Measurements from ENCODE around the gene C21orf91. TPM values are rescaled to one million over a fixed set of nuclear protein-coding genes. Genes with fewer than 3 reads are reported as not detected.

C21orf91 gene
- total RNA-seq, 1 experiment from 2014 or later = 22.1 TPM

GRCh38 chr21:17765207-17765606, 53.9 kb downstream of the C21orf91 start:
- intact Hi-C loops (cut with micrococcal nuclease) = no loop called here
- Mint-ChIP-seq H3K27me3 (ENCODE audit: insufficient read depth, unreplicated experiment) (no peaks in the 10 kb centered on the region), H3K27ac (ENCODE audit: low read depth, unreplicated experiment) (no peak overlapping the region), H3K9me3 (ENCODE audit: unreplicated experiment) (no peaks in the 10 kb centered on the region), H3K4me3 (ENCODE audit: unreplicated experiment) (no peak overlapping the region), H3K36me3 (ENCODE audit: insufficient read depth, unreplicated experiment) (no peaks in the 10 kb centered on the region), H3K4me1 (ENCODE audit: insufficient read depth, unreplicated experiment) (peaks cover 26% of the 10 kb centered on the region)
- no TSS peak for BruUV-seq (replicated peaks)
- DNase-seq (ENCODE audit: unreplicated experiment) = no peak
- ChIA-PET CTCF (interaction anchor here (0.6 to 0.8 kb wide), 3 partner anchors 53 to 87 kb away, joined by 3 read pairs; no protein-coding TSS in a partner anchor), POLR2A (interaction anchor here (3.1 kb wide), 1 partner anchor 75 kb away, joined by 30 read pairs; no protein-coding TSS in a partner anchor)
- TF ChIP-seq CTCF (IDR thresholded peaks at IDR 0.05; ENCODE audit: unreplicated experiment) = no peak

GRCh38 chr21:17763288-17764037, 55.7 kb downstream of the C21orf91 start:
- intact Hi-C loops (cut with micrococcal nuclease) = no loop called here
- no peak for TF ChIP-seq CTCF (IDR thresholded peaks at IDR 0.05; ENCODE audit: unreplicated experiment)
- BruUV-seq (replicated peaks) = no TSS peak
- no peaks in the 10 kb centered on the region for H3K27me3 Mint-ChIP-seq (ENCODE audit: insufficient read depth, unreplicated experiment)
- H3K9me3 Mint-ChIP-seq (ENCODE audit: unreplicated experiment) = no peaks in the 10 kb centered on the region
- H3K36me3 Mint-ChIP-seq (ENCODE audit: insufficient read depth, unreplicated experiment) = no peaks in the 10 kb centered on the region
- no peak overlapping the region for H3K4me3 Mint-ChIP-seq (ENCODE audit: unreplicated experiment)
- ChIA-PET CTCF (interaction anchor here (1.2 kb wide), 1 partner anchor 162 kb away, joined by 4 read pairs; no protein-coding TSS in a partner anchor), POLR2A (interaction anchor here (0.6 to 3.1 kb wide), 14 partner anchors 9 to 284 kb away, joined by 3 to 30 read pairs (median 4); partner anchors contain the start of gene C21orf91)
- H3K27ac Mint-ChIP-seq (ENCODE audit: low read depth, unreplicated experiment) = peak overlapping the region; percentile 64
- H3K4me1 Mint-ChIP-seq (ENCODE audit: insufficient read depth, unreplicated experiment) = peaks cover 22% of the 10 kb centered on the region
- DNase-seq (ENCODE audit: unreplicated experiment) = peak; percentile 54

GRCh38 chr21:17759511-17760178, 59.5 kb downstream of the C21orf91 start:
- no peak overlapping the region for H3K27ac Mint-ChIP-seq (ENCODE audit: low read depth, unreplicated experiment)
- H3K27me3 Mint-ChIP-seq (ENCODE audit: insufficient read depth, unreplicated experiment) = no peaks in the 10 kb centered on the region
- no peak overlapping the region for H3K4me3 Mint-ChIP-seq (ENCODE audit: unreplicated experiment)
- CTCF ChIA-PET = no interaction called here
- H3K36me3 Mint-ChIP-seq (ENCODE audit: insufficient read depth, unreplicated experiment) = no peaks in the 10 kb centered on the region
- POLR2A ChIA-PET = interaction anchor here (0.6 to 1.7 kb wide), 4 partner anchors 22 to 671 kb away, joined by 3 to 4 read pairs (median 4); no protein-coding TSS in a partner anchor
- no peak for TF ChIP-seq CTCF (IDR thresholded peaks at IDR 0.05; ENCODE audit: unreplicated experiment)
- no peaks in the 10 kb centered on the region for H3K9me3 Mint-ChIP-seq (ENCODE audit: unreplicated experiment)
- no TSS peak for BruUV-seq (replicated peaks)
- intact Hi-C loops (cut with micrococcal nuclease) = no loop called here
- H3K4me1 Mint-ChIP-seq (ENCODE audit: insufficient read depth, unreplicated experiment) = peaks cover 24% of the 10 kb centered on the region
- DNase-seq (ENCODE audit: unreplicated experiment) = no peak

DNA sequence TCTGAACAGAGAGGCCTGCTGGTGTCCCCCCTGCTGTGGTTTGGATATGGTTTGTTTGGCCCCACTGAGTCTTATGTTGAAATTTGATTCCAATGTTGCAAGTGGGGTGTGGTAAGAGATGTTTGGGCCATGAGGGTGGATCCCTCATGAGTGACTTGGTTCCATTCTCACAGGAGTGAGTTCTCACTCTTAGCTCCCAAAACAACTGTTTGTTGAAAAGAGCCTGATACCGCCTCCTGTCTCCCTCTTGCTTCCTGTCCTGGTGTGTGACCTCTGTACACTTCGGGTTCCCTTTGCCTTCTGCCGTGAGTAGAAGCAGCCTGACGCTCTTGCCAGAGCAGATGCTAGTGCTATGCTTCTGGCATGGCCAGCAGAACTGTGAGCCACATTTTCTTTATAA, 60.5 kb downstream of the C21orf91 start:
- DNase-seq (ENCODE audit: unreplicated experiment) = peak; percentile 13

More for the DNA sequence above, 60.5 kb downstream of the C21orf91 start:
- no peaks in the 10 kb centered on the region for H3K9me3 Mint-ChIP-seq (ENCODE audit: unreplicated experiment)
- no TSS peak for BruUV-seq (replicated peaks)
- no peak overlapping the region for H3K4me3 Mint-ChIP-seq (ENCODE audit: unreplicated experiment)
- intact Hi-C loops (cut with micrococcal nuclease) = no loop called here
- H3K27me3 Mint-ChIP-seq (ENCODE audit: insufficient read depth, unreplicated experiment) = no peaks in the 10 kb centered on the region
- H3K36me3 Mint-ChIP-seq (ENCODE audit: insufficient read depth, unreplicated experiment) = no peaks in the 10 kb centered on the region
- H3K4me1 Mint-ChIP-seq (ENCODE audit: insufficient read depth, unreplicated experiment) = peaks cover 17% of the 10 kb centered on the region
- H3K27ac Mint-ChIP-seq (ENCODE audit: low read depth, unreplicated experiment) = no peak overlapping the region
- CTCF ChIA-PET = interaction anchor here (1.2 kb wide), 1 partner anchor 167 kb away, joined by 3 read pairs; no protein-coding TSS in a partner anchor
- POLR2A ChIA-PET = interaction anchor here (0.7 to 1.2 kb wide), 2 partner anchors 23 to 672 kb away, joined by 3 to 4 read pairs; no protein-coding TSS in a partner anchor
- no peak for TF ChIP-seq CTCF (IDR thresholded peaks at IDR 0.05; ENCODE audit: unreplicated experiment)
